Gastroesophageal sphincter (tissue), 4 donors: ENCODE data around the gene ACAD10. TPM values are rescaled to one million over a fixed set of nuclear protein-coding genes. Genes with fewer than 3 reads are reported as not detected.
"Not testable (repeated sequence)": the region's sequence is repeated elsewhere in the genome, so short reads cannot be mapped to it uniquely, and the experiment has no call there.

ENCODE experiments used
- ATAC-seq: fragments of 150-250 bp; one replicate; pipeline ENCODE4 v1.9.1; 2016; ENCODE audit warnings: mild to moderate bottlenecking, moderate library complexity
- H3K27ac ChIP-seq, 4 donors: fragments of 200-600 bp; sonication (generic) in 3 of 4; 1 replicate in 3 of 4; 2 replicates in 1 of 4; pipeline ENCODE4 v1.5.1; 2016 to 2019
- H3K27me3 ChIP-seq: fragments of 200-600 bp; sonication (generic); one replicate; pipeline ENCODE4 v1.5.1; 2019
- H3K36me3 ChIP-seq, 2 donors: fragments of 200-600 bp; sonication (generic); one replicate each; pipeline ENCODE4 v1.5.1; 2019; ENCODE audit warnings: control low read depth in 1 of 2
- H3K4me1 ChIP-seq, 3 donors: fragments of 200-600 bp; sonication (generic); 1 replicate in 2 of 3; 2 replicates in 1 of 3; pipeline ENCODE4 v1.5.1; 2016 to 2019; ENCODE audit warnings: control low read depth in 2 of 3
- H3K4me3 ChIP-seq, 2 donors: fragments of 200-600 bp; sonication (generic); one replicate each; pipeline ENCODE4 v1.5.1; 2019; ENCODE audit warnings: mild to moderate bottlenecking in 1 of 2, moderate library complexity in 1 of 2
- H3K9me3 ChIP-seq, 3 donors: fragments of 200-600 bp; sonication (generic); one replicate each; pipeline ENCODE4 v1.5.1; 2017 to 2019; ENCODE audit warnings: control low read depth in 2 of 3
- CTCF ChIP-seq, 4 experiments: fragments of 200-600 bp in 2 of 4; fragments of 450-650 bp in 2 of 4; sonication (generic) in 1 of 4; IDR thresholded peaks; one replicate each; pipeline ENCODE4 v1.5.1; 2017 to 2019; ENCODE audit warnings: antibody characterized with exemption in 4 of 4, mild to moderate bottlenecking in 2 of 4, moderate library complexity in 2 of 4
- EP300 ChIP-seq: sonication (generic); formaldehyde crosslinking; IDR thresholded peaks from one replicate; pipeline ENCODE4 v1.6.1; 2017; ENCODE audit warnings: antibody characterized with exemption, mild to moderate bottlenecking
- POLR2A ChIP-seq, 2 donors: fragments of 450-650 bp; IDR thresholded peaks; one replicate each; pipeline ENCODE4 v1.6.1; 2017; ENCODE audit warnings: antibody characterized with exemption in 2 of 2, mild to moderate bottlenecking in 2 of 2, moderate library complexity in 1 of 2
- POLR2AphosphoS5 ChIP-seq: sonication (generic); formaldehyde crosslinking; IDR thresholded peaks from one replicate; pipeline ENCODE4 v1.6.1; 2017; ENCODE audit warnings: antibody characterized with exemption
- WGBS, 2 donors: methylation state at CpG; one replicate each; pipeline ENCODE4 v1.1.5; 2018; ENCODE audit warnings: low coverage in 1 of 2; 5-methylcytosine and 5-hydroxymethylcytosine counted together
- total RNA-seq, 4 donors: library from RNA; depleted of rRNA; stranded (reverse); fragments of >200 nt; gene quantifications; one replicate each; pipeline ENCODE4 v1.1.0, GENCODE V29; 2016

Gene ACAD10
- total RNA-seq, 4 donors from 2014 or later = 7.5 to 26.5 (median 19.0) TPM

- WGBS, 2 donors = 88% methylated on average over 7 of the region's 10 CpGs; no CpG with 5 or more reads in 1 of the 2 donors
- Histone ChIP-seq H3K4me1 (peaks cover 0 to 9% (median 0%) of the 10 kb centered on the region in 3 donors), H3K36me3 (peaks cover 4 to 95% of the 10 kb centered on the region in 2 donors), H3K27ac (no peak overlapping the region), H3K4me3 (no peak overlapping the region), H3K27me3 (no peaks in the 10 kb centered on the region), H3K9me3 (no peaks in the 10 kb centered on the region)
- no peak for TF ChIP-seq EP300
- TF ChIP-seq POLR2A (IDR thresholded peaks at IDR 0.05) = no peak
- no peak for TF ChIP-seq POLR2AphosphoS5
- TF ChIP-seq CTCF (IDR thresholded peaks at IDR 0.05) = no peak
- ATAC-seq = no peak
Measured at GRCh38 chr12:111672822-111673381, 13.0 kb upstream of the ACAD10 start.

- peaks cover 0 to 9% (median 0%) of the 10 kb centered on the region in 3 donors for H3K4me1 ChIP-seq
- peaks cover 4 to 97% of the 10 kb centered on the region in 2 donors for H3K36me3 ChIP-seq
- no peak overlapping the region for H3K27ac ChIP-seq
- TF ChIP-seq POLR2A (IDR thresholded peaks at IDR 0.05) = no peak
- TF ChIP-seq EP300 = no peak
- TF ChIP-seq CTCF (IDR thresholded peaks at IDR 0.05) = peak in 1 of 4 experiments; percentile 31
- no peaks in the 10 kb centered on the region for H3K9me3 ChIP-seq
- ATAC-seq = no peak
- H3K4me3 ChIP-seq = no peak overlapping the region
- 68 to 69% methylated on average over 3 of the region's 3 CpGs for WGBS, 2 donors
- no peaks in the 10 kb centered on the region for H3K27me3 ChIP-seq
Measured at GRCh38 chr12:111673503-111673902, 12.3 kb upstream of the ACAD10 start.

- TF ChIP-seq POLR2A (IDR thresholded peaks at IDR 0.05) (no peak), CTCF (IDR thresholded peaks at IDR 0.05) (no peak), POLR2AphosphoS5 (no peak), EP300 (no peak)
- WGBS, 2 donors = 95 to 100% methylated on average over 3 of the region's 5 CpGs
- no peak overlapping the region for H3K4me3 ChIP-seq
- peaks cover 4 to 97% of the 10 kb centered on the region in 2 donors for H3K36me3 ChIP-seq
- no peaks in the 10 kb centered on the region for H3K27me3 ChIP-seq
- peaks cover 0 to 9% (median 0%) of the 10 kb centered on the region in 3 donors for H3K4me1 ChIP-seq
- H3K27ac ChIP-seq = no peak overlapping the region
- no peaks in the 10 kb centered on the region for H3K9me3 ChIP-seq
- no peak for ATAC-seq
Measured at GRCh38 chr12:111677186-111677585, 8.7 kb upstream of the ACAD10 start.

GRCh38 chr12:111684485-111685198 lies 1.2 kb upstream of the ACAD10 start:
- peaks cover 4 to 40% (median 23%) of the 10 kb centered on the region in 3 donors for H3K4me1 ChIP-seq
- peaks cover 0 to 39% of the 10 kb centered on the region in 2 donors for H3K36me3 ChIP-seq
- not testable (repeated sequence) for ATAC-seq, H3K27me3 ChIP-seq, H3K9me3 ChIP-seq
- H3K4me3 ChIP-seq = peak overlapping the region; percentile 63 to 77
- 82 to 84% methylated on average over 5 to 8 of the region's 13 CpGs for WGBS, 2 donors
- H3K27ac ChIP-seq = peak overlapping the region in 2 of 4 donors; percentile 86 to 87

GRCh38 chr12:111685322-111685810 lies 487 bp upstream of the ACAD10 start:
- ATAC-seq = no peak
- peak overlapping the region; percentile 63 to 77 for H3K4me3 ChIP-seq
- H3K27ac ChIP-seq = peak overlapping the region; percentile 1 to 89 (median 86)
- no peak for TF ChIP-seq CTCF (IDR thresholded peaks at IDR 0.05)
- no peak for TF ChIP-seq POLR2AphosphoS5
- no peak for TF ChIP-seq EP300
- TF ChIP-seq POLR2A (IDR thresholded peaks at IDR 0.05) = no peak
- H3K36me3 ChIP-seq = peaks cover 0 to 31% of the 10 kb centered on the region in 2 donors
- H3K9me3 ChIP-seq = no peaks in the 10 kb centered on the region
- H3K27me3 ChIP-seq = no peaks in the 10 kb centered on the region
- H3K4me1 ChIP-seq = peaks cover 4 to 40% (median 23%) of the 10 kb centered on the region in 3 donors
- 0 to 2% methylated on average over 4 of the region's 36 CpGs for WGBS, 2 donors
